Measurements from ENCODE around the gene SIRPB2. TPM values are rescaled to one million over a fixed set of nuclear protein-coding genes. Genes with fewer than 3 reads are reported as not detected.

The SIRPB2 gene
- total and polyA plus RNA-seq, 2 of the 4 experiments (the other 2 are of a cell fraction) = not detected

DNA sequence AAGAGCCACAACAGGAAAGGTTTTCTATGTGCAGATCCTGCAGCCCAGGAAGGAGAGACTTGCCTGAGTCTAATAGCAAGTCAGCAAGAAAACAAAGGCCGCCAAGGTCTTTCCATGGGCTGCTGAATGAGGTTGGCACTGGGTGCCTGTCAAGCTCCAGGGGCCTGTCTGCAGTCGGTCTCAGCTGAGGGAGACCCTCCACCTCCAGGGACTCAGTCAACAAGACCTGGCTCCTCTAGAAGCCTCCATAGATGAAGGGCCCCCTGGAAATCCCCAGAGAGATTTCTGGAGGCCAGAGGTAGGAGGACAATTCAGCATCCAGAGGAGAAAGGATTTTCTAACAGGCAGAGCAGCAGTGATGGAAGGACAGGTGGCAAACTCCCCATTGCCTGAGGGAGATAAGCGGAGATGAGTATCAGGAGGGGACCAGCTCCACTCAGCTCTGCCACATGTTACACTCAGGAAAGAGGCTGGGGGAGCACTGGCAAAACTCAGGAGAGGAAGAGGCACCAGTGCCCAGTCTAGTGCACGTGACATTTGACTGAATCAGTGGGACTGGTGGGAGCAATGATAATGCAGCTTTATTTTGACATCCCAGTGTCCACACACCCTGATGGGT lies 64.9 kb downstream of the SIRPB2 start:
- CTCF ChIA-PET = interaction anchor here (0.6 to 1.7 kb wide), 4 partner anchors 9 to 1599 kb away, joined by 3 to 5 read pairs (median 4); no protein-coding TSS in a partner anchor

More for the DNA sequence above, 64.9 kb downstream of the SIRPB2 start:
- Histone ChIP-seq H3K27me3 (ENCODE audit: control insufficient read depth, insufficient read depth, low read length) (no peaks in the 10 kb centered on the region), H4K8ac (ENCODE audit: low read depth in 2 of 2, low read length in 2 of 2) (no peak overlapping the region), H3K14ac (replicated peaks; ENCODE audit: low read depth, low read length) (no peak overlapping the region), H3K56ac (ENCODE audit: extremely low read depth, insufficient read depth, low read length) (no peak overlapping the region), H3K4me1 (ENCODE audit: control insufficient read depth, insufficient read depth, low read length) (peaks cover 7% of the 10 kb centered on the region), H2AFZ (replicated peaks; ENCODE audit: low read length, poor library complexity) (no peak overlapping the region), H3K9me3 (ENCODE audit: control insufficient read depth, insufficient read depth, low read length) (no peaks in the 10 kb centered on the region), H4K91ac (ENCODE audit: insufficient read depth, low read depth, low read length) (no peak overlapping the region), H2BK20ac (ENCODE audit: low read depth, low read length) (no peak overlapping the region), H3K36me3 (ENCODE audit: control insufficient read depth, insufficient read depth, low read length) (no peaks in the 10 kb centered on the region), H3K4me3 (ENCODE audit: insufficient read depth, low read depth, low read length) (no peak overlapping the region), H3K23ac (ENCODE audit: low read depth, low read length) (no peak overlapping the region), H4K5ac (ENCODE audit: low read depth, low read length) (no peak overlapping the region), H2BK5ac (ENCODE audit: low read depth, low read length, poor library complexity, severe bottlenecking) (no peak overlapping the region), H3K4ac (ENCODE audit: low read depth, low read length) (no peak overlapping the region), H3K18ac (ENCODE audit: low read depth, low read length) (no peak overlapping the region), H2AK9ac (replicated peaks; ENCODE audit: low read depth, low read length, poor library complexity) (no peak overlapping the region), H2BK15ac (ENCODE audit: low read depth, low read length) (no peak overlapping the region), H3K79me1 (ENCODE audit: low read depth in 1 of 2, low read length in 2 of 2) (no peaks in the 10 kb centered on the region), H3K9ac (ENCODE audit: low read depth, low read length) (no peak overlapping the region), H3K4me2 (ENCODE audit: low read depth, low read length) (no peak overlapping the region), H4K20me1 (ENCODE audit: insufficient read depth, low read length) (no peaks in the 10 kb centered on the region), H2BK120ac (ENCODE audit: low read depth, low read length) (no peak overlapping the region), H3K9me1 (ENCODE audit: insufficient read depth, low read length) (peaks cover 6% of the 10 kb centered on the region; the same call in 1 of the 2 replicates), H2AK5ac (ENCODE audit: low read depth, low read length) (no peak overlapping the region), H3K27ac (ENCODE audit: insufficient read depth, low read length) (no peak overlapping the region)
- in situ Hi-C loops (cut with MboI; ENCODE audit: low sequenced_read_pairs) = no loop called here
- 100% methylated on average over 1 of the region's 4 CpGs; no CpG with 5 or more reads in 1 of the 2 experiments for WGBS, 2 experiments (ENCODE audit: extremely low coverage in 2 of 2, insufficient read length in 1 of 2)
- dilution Hi-C loops (cut with HindIII; ENCODE audit: low sequenced_read_pairs, unreplicated experiment) = no loop called here
- TF ChIP-seq NFE2L2 (IDR thresholded peaks at IDR 0.05; ENCODE audit: low read depth, low read length) = no peak
- no peak for TF ChIP-seq RCOR1 (IDR thresholded peaks at IDR 0.05; ENCODE audit: insufficient replicate concordance, low read length)
- TF ChIP-seq RAD21 (IDR thresholded peaks at IDR 0.05; ENCODE audit: low read length) = no peak
- TF ChIP-seq, protein P1, sequence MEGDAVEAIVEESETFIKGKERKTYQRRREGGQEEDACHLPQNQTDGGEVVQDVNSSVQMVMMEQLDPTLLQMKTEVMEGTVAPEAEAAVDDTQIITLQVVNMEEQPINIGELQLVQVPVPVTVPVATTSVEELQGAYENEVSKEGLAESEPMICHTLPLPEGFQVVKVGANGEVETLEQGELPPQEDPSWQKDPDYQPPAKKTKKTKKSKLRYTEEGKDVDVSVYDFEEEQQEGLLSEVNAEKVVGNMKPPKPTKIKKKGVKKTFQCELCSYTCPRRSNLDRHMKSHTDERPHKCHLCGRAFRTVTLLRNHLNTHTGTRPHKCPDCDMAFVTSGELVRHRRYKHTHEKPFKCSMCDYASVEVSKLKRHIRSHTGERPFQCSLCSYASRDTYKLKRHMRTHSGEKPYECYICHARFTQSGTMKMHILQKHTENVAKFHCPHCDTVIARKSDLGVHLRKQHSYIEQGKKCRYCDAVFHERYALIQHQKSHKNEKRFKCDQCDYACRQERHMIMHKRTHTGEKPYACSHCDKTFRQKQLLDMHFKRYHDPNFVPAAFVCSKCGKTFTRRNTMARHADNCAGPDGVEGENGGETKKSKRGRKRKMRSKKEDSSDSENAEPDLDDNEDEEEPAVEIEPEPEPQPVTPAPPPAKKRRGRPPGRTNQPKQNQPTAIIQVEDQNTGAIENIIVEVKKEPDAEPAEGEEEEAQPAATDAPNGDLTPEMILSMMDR (conservative IDR thresholded peaks at IDR 0.05; ENCODE audit: low read depth, low read length) = no peak
- no peak for TF ChIP-seq CHD1 (IDR thresholded peaks at IDR 0.05; ENCODE audit: low read depth, low read length)
- TF ChIP-seq BHLHE40 (IDR thresholded peaks at IDR 0.05; ENCODE audit: low read depth, low read length) = no peak
- no peak for TF ChIP-seq MXI1 (IDR thresholded peaks at IDR 0.05; ENCODE audit: borderline replicate concordance, low read depth, low read length)
- no peak for TF ChIP-seq MAFK (IDR thresholded peaks at IDR 0.05; ENCODE audit: low read depth, low read length)
- no peak for TF ChIP-seq MAZ (IDR thresholded peaks at IDR 0.05; ENCODE audit: borderline replicate concordance, low read depth, low read length)
- TF ChIP-seq, protein P2, sequence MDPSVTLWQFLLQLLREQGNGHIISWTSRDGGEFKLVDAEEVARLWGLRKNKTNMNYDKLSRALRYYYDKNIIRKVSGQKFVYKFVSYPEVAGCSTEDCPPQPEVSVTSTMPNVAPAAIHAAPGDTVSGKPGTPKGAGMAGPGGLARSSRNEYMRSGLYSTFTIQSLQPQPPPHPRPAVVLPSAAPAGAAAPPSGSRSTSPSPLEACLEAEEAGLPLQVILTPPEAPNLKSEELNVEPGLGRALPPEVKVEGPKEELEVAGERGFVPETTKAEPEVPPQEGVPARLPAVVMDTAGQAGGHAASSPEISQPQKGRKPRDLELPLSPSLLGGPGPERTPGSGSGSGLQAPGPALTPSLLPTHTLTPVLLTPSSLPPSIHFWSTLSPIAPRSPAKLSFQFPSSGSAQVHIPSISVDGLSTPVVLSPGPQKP (IDR thresholded peaks at IDR 0.05; ENCODE audit: borderline replicate concordance, low read depth, low read length) = no peak
- TF ChIP-seq CEBPB (IDR thresholded peaks at IDR 0.05; ENCODE audit: low read depth, low read length) = no peak
- TF ChIP-seq SMC3 (IDR thresholded peaks at IDR 0.05; ENCODE audit: low read depth, low read length) = no peak
- TF ChIP-seq RFX5 (IDR thresholded peaks at IDR 0.05; ENCODE audit: low read depth, low read length) = no peak
- TF ChIP-seq, protein P3, sequence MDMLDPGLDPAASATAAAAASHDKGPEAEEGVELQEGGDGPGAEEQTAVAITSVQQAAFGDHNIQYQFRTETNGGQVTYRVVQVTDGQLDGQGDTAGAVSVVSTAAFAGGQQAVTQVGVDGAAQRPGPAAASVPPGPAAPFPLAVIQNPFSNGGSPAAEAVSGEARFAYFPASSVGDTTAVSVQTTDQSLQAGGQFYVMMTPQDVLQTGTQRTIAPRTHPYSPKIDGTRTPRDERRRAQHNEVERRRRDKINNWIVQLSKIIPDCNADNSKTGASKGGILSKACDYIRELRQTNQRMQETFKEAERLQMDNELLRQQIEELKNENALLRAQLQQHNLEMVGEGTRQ (IDR thresholded peaks at IDR 0.05; ENCODE audit: low read depth, low read length) = no peak
- no peak for TF ChIP-seq POLR2A (IDR thresholded peaks at IDR 0.05; ENCODE audit: low read depth, low read length)
- TF ChIP-seq FOS (IDR thresholded peaks at IDR 0.05; ENCODE audit: low read depth, low read length) = no peak
- ATAC-seq (ENCODE audit: low read depth) (no peak), DNase-seq (no peak)
- intact Hi-C loops (cut with micrococcal nuclease) = no loop called here
- no TSS peak for BruUV-seq (replicated peaks)
- POLR2A ChIA-PET (ENCODE audit: unreplicated experiment) = no interaction called here
